Measurements from ENCODE around the gene BBS2. TPM values are rescaled to one million over a fixed set of nuclear protein-coding genes. Genes with fewer than 3 reads are reported as not detected.

Gene BBS2
- polyA plus RNA-seq, 1 donor = 47.5 TPM

Other genes starting within 250 kb of the BBS2 start
- gene AMFR, start 94.5 kb downstream of the BBS2 start, polyA plus RNA-seq (ENCODE audit: insufficient read length) = 46.3 TPM
- 52.5 TPM for gene NUDT21, start 68.7 kb downstream of the BBS2 start, polyA plus RNA-seq (ENCODE audit: insufficient read length)
- 36.5 TPM for gene OGFOD1, start 68.5 kb downstream of the BBS2 start, polyA plus RNA-seq (ENCODE audit: insufficient read length)
- not detected for gene MT4, start 45.0 kb upstream of the BBS2 start, polyA plus RNA-seq (ENCODE audit: insufficient read length)
- gene MT3, start 69.5 kb upstream of the BBS2 start, polyA plus RNA-seq (ENCODE audit: insufficient read length) = 19.1 TPM
- gene MT2A, start 88.6 kb upstream of the BBS2 start, polyA plus RNA-seq (ENCODE audit: insufficient read length) = 21.8 TPM
- 15.4 TPM for gene MT1E, start 105.8 kb upstream of the BBS2 start, polyA plus RNA-seq (ENCODE audit: insufficient read length)
- 1.2 TPM for gene MT1M, start 112.6 kb upstream of the BBS2 start, polyA plus RNA-seq (ENCODE audit: insufficient read length)
- not detected for gene MT1A, start 118.6 kb upstream of the BBS2 start, polyA plus RNA-seq (ENCODE audit: insufficient read length)
- gene MT1B, start 131.9 kb upstream of the BBS2 start, polyA plus RNA-seq (ENCODE audit: insufficient read length) = not detected
- 1.6 TPM for gene MT1F, start 137.9 kb upstream of the BBS2 start, polyA plus RNA-seq (ENCODE audit: insufficient read length)
- gene MT1G, start 148.0 kb upstream of the BBS2 start, polyA plus RNA-seq (ENCODE audit: insufficient read length) = not detected
- gene MT1H, start 149.8 kb upstream of the BBS2 start, polyA plus RNA-seq (ENCODE audit: insufficient read length) = not detected
- gene MT1X, start 162.4 kb upstream of the BBS2 start, polyA plus RNA-seq (ENCODE audit: insufficient read length) = 10.3 TPM
- gene NUP93, start 210.1 kb upstream of the BBS2 start, polyA plus RNA-seq (ENCODE audit: insufficient read length) = 42.0 TPM

Measured in forelimb muscle (tissue), 1 donor.